Hair follicular keratinocyte (primary cell): ENCODE results near the gene TM9SF3. TPM values are rescaled to one million over a fixed set of nuclear protein-coding genes. Genes with fewer than 3 reads are reported as not detected.

Experiments
- total RNA-seq: library from RNA; depleted of rRNA; stranded (reverse); fragments of >200 nt; gene quantifications from 2 replicates; pipeline ENCODE4 v1.2.3, GENCODE V29; 2015

TM9SF3 gene
- total RNA-seq, result 52.6 and 62.4 TPM in 2 replicates

DNA sequence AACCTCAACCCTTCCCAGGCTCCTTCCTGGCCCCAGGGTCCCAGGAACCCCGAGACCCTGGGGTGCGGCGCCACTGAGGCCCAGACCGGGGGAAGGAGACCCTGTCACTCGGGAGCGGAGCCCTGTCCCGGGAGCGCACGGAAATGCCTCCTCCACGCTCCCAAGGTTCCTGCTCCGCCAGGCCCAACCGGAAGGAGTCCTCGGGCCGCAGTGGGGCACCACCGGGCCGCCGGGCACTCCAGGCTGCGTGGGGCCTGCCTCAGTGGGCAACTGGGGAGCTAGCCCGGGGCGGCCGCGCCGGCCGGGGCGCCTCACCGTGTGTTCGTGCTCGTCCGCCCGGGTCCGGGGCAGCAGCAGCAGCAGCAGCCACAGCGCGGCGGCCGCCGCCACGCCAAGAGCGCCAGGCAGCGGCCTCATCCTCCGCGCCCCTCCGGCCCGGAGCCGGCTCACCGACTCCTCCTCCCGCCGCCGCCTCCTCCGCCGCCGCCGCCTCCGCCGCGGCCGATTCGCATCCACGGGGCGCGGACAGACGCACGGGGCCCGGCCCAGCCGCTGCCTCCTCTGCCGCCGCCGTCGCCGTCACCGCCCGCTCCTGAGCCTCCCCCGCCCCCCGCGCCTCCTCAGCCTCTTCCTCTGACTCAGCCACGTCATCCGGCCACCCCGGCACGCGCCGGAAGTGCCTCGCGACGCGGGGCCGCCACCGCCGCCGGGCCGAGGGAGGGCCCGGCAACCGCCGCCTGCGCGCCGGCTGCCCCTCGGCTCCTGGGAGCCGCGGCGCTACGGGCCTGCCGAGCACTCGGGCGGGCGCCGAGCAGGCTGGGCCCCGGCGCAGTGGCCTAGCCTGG, at the start of gene TM9SF3:
TSS of gene TM9SF3 (minus strand) at position 594 of the 845 bp plus-strand sequence. CDS start at position 417, 177 bp downstream.

DNA sequence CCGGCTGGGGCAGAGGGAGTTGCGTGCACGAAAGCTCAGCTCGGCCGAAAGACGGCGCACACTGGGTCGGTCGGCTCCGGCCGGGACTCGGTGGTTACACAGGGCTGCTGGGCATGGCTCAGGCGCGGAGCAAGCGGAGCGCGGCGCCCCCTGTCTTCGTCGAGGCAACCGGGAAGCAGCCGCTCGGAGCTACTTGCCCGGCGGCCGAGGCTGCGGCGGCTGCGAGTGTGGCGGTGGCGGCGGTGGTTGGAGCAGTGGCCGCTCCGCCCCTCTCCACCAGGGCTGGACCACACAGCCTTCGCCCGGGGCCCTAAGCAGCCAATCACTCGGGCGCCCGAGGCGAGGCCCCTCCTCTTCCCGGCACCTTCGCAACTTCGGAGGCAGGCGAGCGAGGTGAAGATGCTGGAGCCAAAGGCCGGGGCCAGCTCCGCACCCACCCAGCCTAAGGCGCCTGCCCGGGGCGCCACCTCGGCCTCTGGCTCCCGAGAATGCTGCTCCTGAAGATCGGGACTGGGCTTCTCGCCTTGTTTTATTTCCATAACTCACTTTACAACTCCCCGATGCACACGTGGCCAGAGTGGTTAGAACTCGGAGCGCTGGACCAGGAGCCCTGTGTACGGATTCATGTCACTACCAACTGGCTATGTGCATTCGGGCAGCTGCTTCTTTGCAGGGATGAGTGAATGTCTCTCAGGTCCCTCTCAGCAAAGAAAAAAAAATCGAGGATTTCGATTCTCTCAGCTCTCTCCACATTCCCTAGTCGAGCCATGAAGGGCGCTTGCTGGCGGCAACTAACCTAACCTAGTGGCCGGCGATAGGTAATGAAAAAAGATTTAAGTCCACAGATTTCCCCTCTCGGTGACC, 72.9 kb downstream of the TM9SF3 start, which contains the start of gene TLL2:
TSS of gene TLL2 (minus strand) at position 229 of the 864 bp plus-strand sequence. CDS start 241 bp downstream, outside the sequence.

Other genes with a start within 250 kb of the TM9SF3 start
- not detected in 2 replicates for gene OPALIN, start 228.0 kb downstream of the TM9SF3 start, total RNA-seq
- 0.08 TPM in 1 of 2 replicates, not detected in the other for gene TLL2, start 73.1 kb downstream of the TM9SF3 start, total RNA-seq
- gene PIK3AP1, start 133.5 kb upstream of the TM9SF3 start, total RNA-seq, result 0.04 TPM in 1 of 2 replicates, not detected in the other
- gene LCOR, start 245.3 kb upstream of the TM9SF3 start, total RNA-seq, result 7.1 and 10.4 TPM in 2 replicates